ENCODE results near the gene BCAP29.

Gene BCAP29

GRCh38 chr7:107584716-107585115 lies 4.7 kb downstream of the BCAP29 start:
- no peak for DNase-seq

GRCh38 chr7:107588529-107589130 lies 8.6 kb downstream of the BCAP29 start:
- DNase-seq = no peak

- DNase-seq = no peak
Observed at GRCh38 chr7:107591421-107591820, 11.4 kb downstream of the BCAP29 start.

GRCh38 chr7:107592361-107593024 lies 12.4 kb downstream of the BCAP29 start:
- DNase-seq = no peak

- DNase-seq = no peak
Observed at GRCh38 chr7:107593025-107593410, 13.0 kb downstream of the BCAP29 start.

GRCh38 chr7:107594961-107595737 lies 15.1 kb downstream of the BCAP29 start:
- no peak for DNase-seq

GRCh38 chr7:107596881-107597581 lies 17.0 kb downstream of the BCAP29 start:
- DNase-seq = no peak

GRCh38 chr7:107597582-107597916 lies 17.5 kb downstream of the BCAP29 start:
- DNase-seq = no peak

GRCh38 chr7:107597953-107598352 lies 17.9 kb downstream of the BCAP29 start:
- DNase-seq = no peak

GRCh38 chr7:107599262-107599661 lies 19.2 kb downstream of the BCAP29 start:
- no peak for DNase-seq

- DNase-seq = no peak
Observed at GRCh38 chr7:107600816-107601215, 20.8 kb downstream of the BCAP29 start.

GRCh38 chr7:107605218-107605815 lies 25.3 kb downstream of the BCAP29 start:
- DNase-seq = no peak

GRCh38 chr7:107606303-107606702 lies 26.3 kb downstream of the BCAP29 start:
- no peak for DNase-seq

GRCh38 chr7:107609811-107610261 lies 29.8 kb downstream of the BCAP29 start:
- no peak for DNase-seq

GRCh38 chr7:107610323-107610722 lies 30.3 kb downstream of the BCAP29 start:
- DNase-seq = no peak

- no peak for DNase-seq
Observed at GRCh38 chr7:107613439-107613838, 33.4 kb downstream of the BCAP29 start.

- DNase-seq = no peak
Observed at GRCh38 chr7:107613948-107614347, 33.9 kb downstream of the BCAP29 start.

- DNase-seq = no peak
Observed at GRCh38 chr7:107614425-107614824, 34.4 kb downstream of the BCAP29 start.

- no peak for DNase-seq
Observed at GRCh38 chr7:107615910-107616680, 36.0 kb downstream of the BCAP29 start.

- DNase-seq = no peak
Observed at GRCh38 chr7:107622429-107622828, 42.4 kb downstream of the BCAP29 start.

- no peak for DNase-seq
Observed at GRCh38 chr7:107622894-107623293, 42.8 kb downstream of the BCAP29 start.

GRCh38 chr7:107627002-107627401 lies 47.0 kb downstream of the BCAP29 start:
- no peak for DNase-seq
